Activated CD8-positive, alpha-beta T cell treated with anti-CD3 and anti-CD28 coated beads, Interleukin-2, amount 10 ng/mL, durations not matched to agents 7 days and 5 days (primary cell): ENCODE data around the gene IRAK2. TPM values are rescaled to one million over a fixed set of nuclear protein-coding genes. Genes with fewer than 3 reads are reported as not detected.

Experiments used
- ATAC-seq: fragments of 150-1000 bp; cut with Tn5 transposase; one replicate; pipeline ENCODE4 v1.10.0; 2021; ENCODE audit warnings: moderate library complexity
- CTCF ChIA-PET: fragments of 350-600 bp; sonication (Branson Sonifier 250); formaldehyde crosslinking; loops from one replicate; lab custom pipeline; 2021; ENCODE audit warnings: antibody characterized with exemption; lab: Charles Lee
- POLR2A ChIA-PET: fragments of 350-600 bp; sonication (Branson Sonifier 250); formaldehyde crosslinking; loops from one replicate; lab custom pipeline; 2021; ENCODE audit warnings: antibody characterized with exemption; lab: Charles Lee
- DNase-seq: peaks from one replicate; pipeline ENCODE4 v3.0.0-alpha.2; 2020
- H3K27ac Mint-ChIP-seq: one replicate; pipeline ENCODE4 v1.8.0; 2021; ENCODE audit warnings: mild to moderate bottlenecking, mixed read lengths
- H3K27me3 Mint-ChIP-seq: one replicate; pipeline ENCODE4 v1.8.0; 2021; ENCODE audit warnings: low read depth, mixed read lengths
- H3K36me3 Mint-ChIP-seq: one replicate; pipeline ENCODE4 v1.8.0; 2021; ENCODE audit warnings: low read depth, mixed read lengths
- H3K4me1 Mint-ChIP-seq: one replicate; pipeline ENCODE4 v1.8.0; 2021; ENCODE audit warnings: low read depth, mixed read lengths
- H3K4me3 Mint-ChIP-seq: one replicate; pipeline ENCODE4 v1.8.0; 2021; ENCODE audit warnings: mild to moderate bottlenecking, mixed read lengths
- H3K9me3 Mint-ChIP-seq: one replicate; pipeline ENCODE4 v1.8.0; 2022; ENCODE audit warnings: mixed read lengths; ENCODE audit not compliant: insufficient read depth
- total RNA-seq, 2 experiments: library from RNA; stranded (reverse); gene quantifications; one replicate each; pipeline ENCODE4 v1.2.3, GENCODE V29; 2021

IRAK2 gene
- total RNA-seq, 2 experiments from 2014 or later = 1.3 to 1.4 TPM

GRCh38 chr3:10248184-10248983 is 83.7 kb downstream of the IRAK2 start, which contains the start of gene TATDN2:
Gene TATDN2 (plus strand): TSS chr3:10248459. CDS start chr3:10249201, 742 bp downstream.
- CTCF ChIA-PET = interaction anchor here (0.7 to 3.7 kb wide), 6 partner anchors 10 to 527 kb away, joined by 3 to 22 read pairs (median 4); partner anchors contain the start of gene CRELD1
- Mint-ChIP-seq H3K27ac (peak within 1 kb of the TSS; percentile 95), H3K27me3 (no peaks in the 10 kb centered on the region), H3K4me3 (peak within 1 kb of the TSS; percentile 89), H3K4me1 (peaks cover 41% of the 10 kb centered on the region), H3K9me3 (peaks cover 22% of the 10 kb centered on the region), H3K36me3 (peaks cover 67% of the 10 kb centered on the region)
- peak; percentile 97 for DNase-seq
- ATAC-seq = peak; percentile 94
- POLR2A ChIA-PET = interaction anchor here (0.7 to 1.8 kb wide), 14 partner anchors 10 to 515 kb away, joined by 3 to 12 read pairs (median 4); partner anchors contain the start of genes SEC13 and VHL

DNA sequence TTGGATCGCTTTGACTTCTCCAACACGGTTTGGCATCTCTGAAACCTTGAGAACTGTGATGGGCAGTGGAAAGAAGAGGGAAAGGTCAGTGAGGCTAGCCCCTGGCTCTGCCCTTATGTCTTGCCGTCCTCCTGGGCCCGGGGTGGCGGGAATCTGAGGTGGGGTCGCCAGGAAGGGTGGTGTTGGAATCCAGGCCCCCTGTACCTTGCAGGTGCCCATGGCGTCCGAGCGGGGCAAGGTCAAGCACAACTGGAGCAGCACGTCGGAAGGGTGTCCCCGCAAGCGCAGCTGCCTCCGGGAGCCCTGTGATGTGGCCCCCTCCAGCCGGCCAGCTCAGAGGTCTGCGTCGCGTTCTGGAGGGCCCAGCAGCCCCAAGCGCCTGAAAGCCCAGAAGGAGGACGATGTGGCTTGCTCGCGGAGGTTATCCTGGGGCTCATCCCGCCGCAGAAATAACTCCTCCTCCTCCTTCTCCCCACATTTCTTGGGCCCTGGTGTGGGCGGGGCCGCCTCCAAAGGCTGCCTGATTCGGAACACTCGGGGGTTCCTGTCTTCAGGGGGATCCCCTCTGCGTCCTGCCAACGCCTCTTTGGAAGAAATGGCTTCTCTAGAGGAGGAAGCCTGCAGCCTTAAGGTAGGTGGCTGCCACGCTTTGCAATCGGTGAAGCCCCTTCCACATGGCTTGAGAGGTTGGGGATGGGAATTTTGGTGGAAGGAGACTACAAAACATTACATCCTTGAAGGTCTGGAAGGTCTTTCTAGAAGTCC is 84.4 kb downstream of the IRAK2 start:
- Mint-ChIP-seq H3K9me3 (peaks cover 18% of the 10 kb centered on the region), H3K4me3 (peak overlapping the region; percentile 89), H3K36me3 (peaks cover 70% of the 10 kb centered on the region), H3K27me3 (no peaks in the 10 kb centered on the region), H3K4me1 (peaks cover 47% of the 10 kb centered on the region), H3K27ac (peak overlapping the region; percentile 90)
- ATAC-seq (peak; percentile 13), DNase-seq (peak; percentile 69)
- POLR2A ChIA-PET = interaction anchor here (1.1 to 1.8 kb wide), 6 partner anchors 10 to 59 kb away, joined by 3 to 12 read pairs (median 8); no protein-coding TSS in a partner anchor
- CTCF ChIA-PET = interaction anchor here (1.0 to 3.7 kb wide), 4 partner anchors 11 to 26 kb away, joined by 3 to 22 read pairs (median 8); no protein-coding TSS in a partner anchor

GRCh38 chr3:10249833-10250232 is 85.1 kb downstream of the IRAK2 start:
- peak overlapping the region; percentile 89 for H3K4me3 Mint-ChIP-seq
- POLR2A ChIA-PET = interaction anchor here (1.1 kb wide), 1 partner anchor 60 kb away, joined by 3 read pairs; no protein-coding TSS in a partner anchor
- H3K36me3 Mint-ChIP-seq = peaks cover 71% of the 10 kb centered on the region
- peak overlapping the region; percentile 90 for H3K27ac Mint-ChIP-seq
- H3K4me1 Mint-ChIP-seq = peaks cover 53% of the 10 kb centered on the region
- H3K9me3 Mint-ChIP-seq = peaks cover 13% of the 10 kb centered on the region
- CTCF ChIA-PET = interaction anchor here (1.3 to 3.7 kb wide), 4 partner anchors 12 to 133 kb away, joined by 3 to 22 read pairs (median 8); no protein-coding TSS in a partner anchor
- H3K27me3 Mint-ChIP-seq = no peaks in the 10 kb centered on the region
- no peak for DNase-seq
- no peak for ATAC-seq

DNA sequence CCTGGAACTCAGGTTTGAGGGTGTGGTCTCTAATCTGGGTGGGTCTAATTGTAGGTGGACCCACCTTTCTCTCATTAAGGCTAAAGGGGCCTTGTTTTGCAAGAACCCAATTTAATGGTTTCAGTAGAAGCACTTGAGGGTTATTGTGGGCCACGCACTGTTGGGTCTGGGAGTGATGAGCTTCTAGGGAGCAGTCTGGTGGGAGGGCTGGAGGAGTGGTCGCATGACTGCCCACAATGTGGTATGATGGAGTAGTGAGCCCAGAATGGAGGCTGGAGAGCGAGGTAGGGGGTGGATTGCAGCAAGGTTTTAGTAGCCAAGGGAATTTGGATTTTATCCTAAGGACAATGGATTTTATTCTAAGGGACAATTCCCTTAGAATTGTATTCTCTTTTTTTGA is 86.3 kb downstream of the IRAK2 start:
- H3K27me3 Mint-ChIP-seq = no peaks in the 10 kb centered on the region
- H3K36me3 Mint-ChIP-seq = peaks cover 72% of the 10 kb centered on the region
- H3K27ac Mint-ChIP-seq = peak overlapping the region; percentile 90
- ATAC-seq (no peak), DNase-seq (no peak)
- peak overlapping the region; percentile 89 for H3K4me3 Mint-ChIP-seq
- ChIA-PET POLR2A (no interaction called here), CTCF (interaction anchor here (1.3 to 3.7 kb wide), 2 partner anchors 13 to 134 kb away, joined by 3 to 22 read pairs; no protein-coding TSS in a partner anchor)
- peaks cover 3% of the 10 kb centered on the region for H3K9me3 Mint-ChIP-seq
- H3K4me1 Mint-ChIP-seq = peaks cover 62% of the 10 kb centered on the region

DNA sequence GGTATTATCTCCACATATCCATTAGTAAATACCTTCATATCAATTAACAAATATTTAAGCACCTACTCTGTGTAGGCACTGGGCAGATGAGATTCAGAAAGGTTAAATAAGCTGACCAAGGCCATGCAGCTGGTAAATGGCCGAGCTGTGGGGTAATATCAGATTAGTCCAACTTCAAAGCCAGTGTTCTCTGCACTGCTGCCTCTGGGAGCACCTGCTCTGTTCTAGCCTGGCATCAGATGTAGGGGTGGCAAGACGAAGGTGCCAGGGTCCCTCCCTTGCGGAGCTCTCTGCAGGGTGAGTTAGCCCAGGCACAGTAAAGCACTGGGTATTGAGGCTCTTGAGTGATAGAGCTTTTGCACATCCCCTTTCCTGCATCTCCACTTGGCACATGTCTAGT is 89.0 kb downstream of the IRAK2 start:
- no peaks in the 10 kb centered on the region for H3K9me3 Mint-ChIP-seq
- H3K36me3 Mint-ChIP-seq = peaks cover 74% of the 10 kb centered on the region
- H3K4me1 Mint-ChIP-seq = peaks cover 63% of the 10 kb centered on the region
- no peak overlapping the region for H3K4me3 Mint-ChIP-seq
- peak overlapping the region; percentile 4 for H3K27ac Mint-ChIP-seq
- ATAC-seq (no peak), DNase-seq (no peak)
- H3K27me3 Mint-ChIP-seq = no peaks in the 10 kb centered on the region
- POLR2A ChIA-PET = no interaction called here
- CTCF ChIA-PET = interaction anchor here (2.2 kb wide), 1 partner anchor 10 kb away, joined by 14 read pairs; no protein-coding TSS in a partner anchor

DNA sequence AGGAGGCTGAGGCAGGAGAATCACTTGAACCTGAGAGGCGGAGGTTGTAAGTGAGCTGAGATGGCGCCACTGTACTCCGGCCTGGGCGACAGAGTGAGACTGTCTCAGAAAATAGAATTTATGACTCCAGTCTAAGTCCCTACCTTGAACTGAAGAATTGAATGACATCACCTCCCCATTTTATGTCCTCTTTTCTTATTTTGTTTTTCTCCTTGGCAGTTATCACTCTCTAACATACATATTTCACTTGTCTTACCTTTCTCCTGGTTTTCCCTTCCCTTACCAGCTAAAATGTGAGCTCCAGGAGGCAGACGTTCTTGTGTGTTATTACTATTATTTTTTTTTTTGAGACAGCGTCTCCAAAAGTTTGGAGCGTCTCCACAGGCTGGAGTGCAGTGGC is 91.1 kb downstream of the IRAK2 start:
- Mint-ChIP-seq H3K4me1 (peaks cover 55% of the 10 kb centered on the region), H3K27ac (peak overlapping the region; percentile 13), H3K36me3 (peaks cover 71% of the 10 kb centered on the region), H3K9me3 (no peaks in the 10 kb centered on the region), H3K4me3 (no peak overlapping the region), H3K27me3 (no peaks in the 10 kb centered on the region)
- ATAC-seq (no peak), DNase-seq (no peak)
- POLR2A ChIA-PET = no interaction called here
- CTCF ChIA-PET = interaction anchor here (0.6 kb wide), 1 partner anchor 65 kb away, joined by 3 read pairs; the partner anchor contains the start of gene SEC13

DNA sequence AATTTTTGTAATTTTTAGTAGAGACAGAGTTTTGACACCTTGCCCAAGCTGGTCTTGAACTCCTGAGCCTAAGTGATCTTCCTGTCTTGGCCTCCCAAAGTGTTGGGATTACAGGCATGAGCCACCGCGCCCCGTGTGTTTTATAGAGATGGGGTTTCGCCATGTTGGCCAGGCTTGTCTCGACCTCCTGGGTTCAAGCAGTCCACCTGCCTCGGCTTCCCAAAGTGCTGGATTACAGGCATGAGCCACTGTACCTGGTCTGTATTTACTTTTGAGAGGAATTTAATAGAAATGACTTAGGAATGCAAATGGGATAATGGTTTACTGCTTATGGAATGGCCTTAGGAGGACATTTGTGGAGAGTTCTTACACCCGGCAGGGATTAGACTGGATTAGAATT is 94.3 kb downstream of the IRAK2 start:
- peaks cover 59% of the 10 kb centered on the region for H3K4me1 Mint-ChIP-seq
- no peak overlapping the region for H3K4me3 Mint-ChIP-seq
- H3K27me3 Mint-ChIP-seq = no peaks in the 10 kb centered on the region
- DNase-seq (no peak), ATAC-seq (no peak)
- peaks cover 74% of the 10 kb centered on the region for H3K36me3 Mint-ChIP-seq
- H3K27ac Mint-ChIP-seq = no peak overlapping the region
- POLR2A ChIA-PET = interaction anchor here (1.6 kb wide), 1 partner anchor 11 kb away, joined by 5 read pairs; the partner anchor contains the start of gene TATDN2
- no peaks in the 10 kb centered on the region for H3K9me3 Mint-ChIP-seq
- CTCF ChIA-PET = interaction anchor here (1.0 kb wide), 1 partner anchor 63 kb away, joined by 3 read pairs; no protein-coding TSS in a partner anchor

DNA sequence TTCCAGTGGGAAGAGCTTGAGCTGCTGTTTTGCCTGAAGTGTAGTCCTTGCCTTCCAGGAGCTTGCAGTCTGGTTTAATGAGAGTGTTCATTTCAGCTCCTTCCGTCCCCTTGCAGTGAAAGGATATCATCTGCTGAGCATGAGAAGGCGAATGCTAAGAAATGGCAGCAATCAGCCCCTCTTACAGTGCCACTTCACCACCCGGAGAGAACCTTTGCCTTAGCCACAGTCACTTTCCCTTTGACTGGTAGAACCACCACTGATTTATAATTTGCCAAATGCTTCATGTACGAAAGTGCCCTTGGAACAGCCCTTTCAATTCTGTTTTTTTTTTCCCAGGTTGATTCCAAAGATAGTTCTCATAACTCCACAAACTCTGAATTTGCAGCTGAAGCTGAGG is 95.1 kb downstream of the IRAK2 start:
- POLR2A ChIA-PET = interaction anchor here (1.6 kb wide), 1 partner anchor 12 kb away, joined by 5 read pairs; the partner anchor contains the start of gene TATDN2
- Mint-ChIP-seq H3K4me1 (peaks cover 59% of the 10 kb centered on the region), H3K4me3 (no peak overlapping the region), H3K9me3 (no peaks in the 10 kb centered on the region), H3K27me3 (no peaks in the 10 kb centered on the region), H3K36me3 (peaks cover 73% of the 10 kb centered on the region), H3K27ac (no peak overlapping the region)
- CTCF ChIA-PET = interaction anchor here (1.0 kb wide), 1 partner anchor 62 kb away, joined by 3 read pairs; no protein-coding TSS in a partner anchor
- no peak for ATAC-seq
- DNase-seq = no peak

DNA sequence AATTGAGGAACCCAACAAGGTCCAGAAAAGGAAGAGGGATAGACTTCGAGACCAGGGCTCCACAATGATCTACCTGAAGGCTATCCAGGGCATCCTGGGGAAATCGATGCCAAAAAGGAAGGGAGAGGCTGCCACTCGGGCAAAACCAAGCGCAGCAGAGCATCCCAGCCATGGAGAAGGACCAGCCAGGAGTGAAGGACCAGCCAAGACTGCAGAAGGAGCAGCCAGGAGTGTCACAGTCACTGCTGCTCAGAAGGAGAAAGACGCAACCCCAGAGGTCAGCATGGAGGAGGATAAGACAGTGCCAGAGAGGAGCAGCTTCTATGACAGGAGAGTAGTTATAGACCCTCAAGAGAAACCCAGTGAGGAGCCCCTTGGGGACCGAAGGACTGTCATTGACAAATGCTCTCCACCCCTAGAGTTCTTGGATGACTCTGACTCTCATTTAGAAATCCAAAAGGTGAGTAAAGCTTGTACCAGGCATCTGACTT is 95.5 kb downstream of the IRAK2 start:
- Mint-ChIP-seq H3K27ac (no peak overlapping the region), H3K27me3 (no peaks in the 10 kb centered on the region), H3K4me3 (no peak overlapping the region), H3K9me3 (no peaks in the 10 kb centered on the region), H3K36me3 (peaks cover 68% of the 10 kb centered on the region), H3K4me1 (peaks cover 57% of the 10 kb centered on the region)
- CTCF ChIA-PET = interaction anchor here (1.0 kb wide), 1 partner anchor 62 kb away, joined by 3 read pairs; no protein-coding TSS in a partner anchor
- ATAC-seq (no peak), DNase-seq (no peak)
- POLR2A ChIA-PET = interaction anchor here (1.6 kb wide), 1 partner anchor 12 kb away, joined by 5 read pairs; the partner anchor contains the start of gene TATDN2

DNA sequence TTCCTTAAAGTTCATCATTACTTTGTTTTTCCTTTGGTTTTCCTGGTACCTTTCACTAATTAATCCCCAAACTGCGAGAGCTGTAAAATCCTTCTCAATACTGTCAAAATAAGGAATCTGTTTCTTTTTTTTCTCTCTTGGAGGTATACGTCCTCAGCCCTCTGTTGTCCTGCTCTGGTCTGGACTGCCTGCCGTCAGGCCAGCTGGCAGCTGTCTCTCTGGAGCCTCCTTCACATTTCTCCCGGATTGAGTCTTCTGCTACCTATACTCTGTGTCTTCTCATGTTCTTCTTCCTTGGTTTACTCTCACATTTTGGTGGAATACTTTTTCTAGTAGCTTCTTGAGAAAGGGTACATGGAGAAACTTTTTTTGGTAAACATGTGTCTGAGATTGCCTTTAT is 97.3 kb downstream of the IRAK2 start:
- H3K36me3 Mint-ChIP-seq = peaks cover 66% of the 10 kb centered on the region
- H3K4me1 Mint-ChIP-seq = peaks cover 58% of the 10 kb centered on the region
- ChIA-PET CTCF (interaction anchor here (1.0 to 4.0 kb wide), 6 partner anchors 11 to 118 kb away, joined by 3 to 53 read pairs (median 4); no protein-coding TSS in a partner anchor), POLR2A (interaction anchor here (0.6 to 1.9 kb wide), 3 partner anchors 10 to 120 kb away, joined by 5 to 12 read pairs (median 7); partner anchors contain the start of genes TATDN2 and VHL)
- no peak overlapping the region for H3K27ac Mint-ChIP-seq
- ATAC-seq = no peak
- no peaks in the 10 kb centered on the region for H3K9me3 Mint-ChIP-seq
- H3K4me3 Mint-ChIP-seq = no peak overlapping the region
- DNase-seq = no peak
- no peaks in the 10 kb centered on the region for H3K27me3 Mint-ChIP-seq
